GM23248 (cell line): ENCODE results near the gene PLXDC1.
"Not testable (repeated sequence)": the region's sequence is repeated elsewhere in the genome, so short reads cannot be mapped to it uniquely, and the experiment has no call there.

Experiments used
- EZH2 ChIP-seq: fragments of 200-600 bp; sonication (generic); IDR thresholded peaks from 2 replicates; pipeline ENCODE4 v1.6.1; 2018; ENCODE audit warnings: antibody characterized with exemption, mild to moderate bottlenecking; ENCODE audit not compliant: insufficient read depth, poor library complexity, severe bottlenecking
- EZH2phosphoT487 ChIP-seq: fragments of 200-600 bp; sonication (generic); IDR thresholded peaks from 2 replicates; pipeline ENCODE4 v1.6.1; 2018; ENCODE audit warnings: antibody characterized with exemption, moderate library complexity, mild to moderate bottlenecking, low read depth; ENCODE audit not compliant: insufficient read depth

DNA sequence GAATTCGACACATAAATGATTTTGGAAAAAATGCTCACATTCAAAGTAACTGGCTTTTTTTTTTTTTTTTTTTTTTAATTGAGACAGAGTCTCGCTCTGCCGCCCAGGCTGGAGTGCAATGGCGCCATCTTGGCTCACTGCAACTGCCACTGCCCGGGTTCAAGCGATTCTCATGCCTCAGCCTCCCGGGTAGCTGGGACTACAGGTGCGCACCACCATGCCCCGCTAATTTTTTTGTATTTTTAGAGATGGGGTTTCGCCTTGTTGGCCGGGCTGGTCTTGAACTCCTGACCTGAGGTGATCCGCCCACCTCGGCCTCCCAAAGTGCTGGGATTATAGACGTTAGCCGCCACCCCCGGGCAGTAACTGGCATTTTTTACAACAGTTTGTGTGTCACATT, 115.9 kb downstream of the PLXDC1 start:
- TF ChIP-seq EZH2, EZH2phosphoT487: not testable (repeated sequence)
